ENCODE measurements around the gene EXOSC2.

Gene EXOSC2, protein sequence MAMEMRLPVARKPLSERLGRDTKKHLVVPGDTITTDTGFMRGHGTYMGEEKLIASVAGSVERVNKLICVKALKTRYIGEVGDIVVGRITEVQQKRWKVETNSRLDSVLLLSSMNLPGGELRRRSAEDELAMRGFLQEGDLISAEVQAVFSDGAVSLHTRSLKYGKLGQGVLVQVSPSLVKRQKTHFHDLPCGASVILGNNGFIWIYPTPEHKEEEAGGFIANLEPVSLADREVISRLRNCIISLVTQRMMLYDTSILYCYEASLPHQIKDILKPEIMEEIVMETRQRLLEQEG

GRCh38 chr9:130693426-130694191 lies at the start of gene EXOSC2:
Gene EXOSC2, plus strand, starts transcription at chr9:130693780. Its CDS starts 12 bp downstream, at chr9:130693792.
- DNase-seq: peak; percentile 90 to 99 (median 93)

DNA sequence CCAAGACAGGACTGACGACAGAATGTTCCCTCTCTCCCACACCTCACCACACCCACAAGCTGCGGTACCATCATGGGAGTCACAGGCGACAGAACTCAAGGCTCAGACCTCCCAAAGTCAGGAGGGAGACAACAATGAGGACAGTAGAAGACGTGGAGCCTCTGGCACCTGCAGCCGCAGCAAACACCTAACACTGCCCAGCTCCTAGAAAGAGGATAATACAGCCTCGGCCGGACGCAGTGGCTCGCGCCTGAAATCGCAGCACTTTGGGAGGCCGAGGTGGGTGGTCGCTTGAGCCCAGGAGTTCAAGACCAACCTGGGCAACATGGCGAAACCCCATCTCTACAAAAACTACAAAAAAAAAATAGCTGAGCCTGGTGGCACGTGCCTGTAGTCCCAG lies 42.4 kb upstream of the EXOSC2 start:
- DNase-seq: no peak

- DNase-seq: no peak
These were observed 41.8 kb upstream of the EXOSC2 start for GRCh38 chr9:130651752-130652151.

GRCh38 chr9:130654879-130655278 lies 38.7 kb upstream of the EXOSC2 start:
- no peak for DNase-seq

DNA sequence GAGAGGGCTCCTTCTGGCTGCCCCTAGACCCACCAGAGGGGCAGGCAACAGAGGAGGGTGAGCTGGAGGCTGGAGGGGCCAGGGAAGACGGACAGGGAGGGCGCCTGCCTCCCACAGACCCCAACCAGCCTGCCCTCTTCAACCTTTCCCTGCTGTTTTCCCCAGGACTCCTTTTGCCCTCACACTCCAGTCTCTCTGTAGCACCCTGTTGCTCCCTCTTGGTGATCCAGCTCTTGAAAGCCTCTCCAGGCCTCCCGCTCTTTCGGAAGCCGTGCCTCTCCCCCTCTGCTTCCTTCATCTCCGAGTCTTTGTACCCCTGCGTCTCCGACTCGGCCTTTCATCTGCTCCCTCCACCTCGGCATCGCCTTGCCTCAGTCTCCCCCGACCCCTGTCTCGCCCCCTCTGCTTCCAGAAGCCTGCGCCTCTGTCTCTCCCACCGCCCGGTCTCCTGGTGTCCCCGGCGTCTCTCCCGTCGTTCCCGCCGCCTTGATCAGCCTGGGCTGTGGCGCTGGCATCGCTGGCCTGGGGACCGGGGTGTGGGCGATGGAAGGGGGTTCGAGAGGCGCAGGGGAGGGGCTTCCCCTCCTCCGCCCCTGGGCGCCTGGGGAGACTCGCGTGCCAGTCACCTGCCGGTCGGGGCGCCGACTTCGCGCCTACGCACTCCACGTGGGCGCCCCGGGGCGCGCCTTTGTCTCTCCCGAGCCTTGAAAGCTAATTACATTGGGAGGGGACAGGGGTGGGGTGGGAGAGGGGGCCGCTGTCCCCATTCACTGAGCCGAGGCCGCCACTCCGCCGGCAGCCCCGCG lies 34.5 kb upstream of the EXOSC2 start:
- DNase-seq: no peak

DNA sequence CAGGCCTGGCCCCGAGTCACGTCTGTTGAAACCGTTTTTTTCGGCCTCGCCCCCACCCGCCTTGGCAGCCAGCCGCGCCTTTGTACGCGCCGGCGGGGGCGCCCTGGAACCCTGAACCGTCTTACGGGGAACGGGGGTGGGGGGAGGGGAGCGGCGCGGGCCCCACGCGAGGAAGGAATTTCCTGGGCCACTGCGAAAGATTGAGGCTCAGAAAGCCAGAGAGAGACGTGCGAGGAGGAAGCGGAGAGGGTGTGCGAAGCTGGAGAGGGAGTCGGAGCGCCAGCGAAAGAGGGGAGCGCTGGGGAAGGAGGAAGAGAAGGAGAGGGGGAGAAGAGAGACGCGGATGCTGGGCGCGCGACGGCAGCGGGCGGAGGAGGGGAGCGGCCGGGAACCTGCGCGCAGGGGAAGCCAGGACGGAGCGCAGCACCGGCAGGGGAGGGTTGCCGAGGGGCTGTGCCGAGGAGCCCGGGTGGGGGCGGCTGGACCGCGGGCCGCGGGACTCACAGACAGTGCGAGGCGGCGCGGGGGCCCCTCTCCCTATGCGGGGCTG lies 33.8 kb upstream of the EXOSC2 start:
- no peak for DNase-seq

DNA sequence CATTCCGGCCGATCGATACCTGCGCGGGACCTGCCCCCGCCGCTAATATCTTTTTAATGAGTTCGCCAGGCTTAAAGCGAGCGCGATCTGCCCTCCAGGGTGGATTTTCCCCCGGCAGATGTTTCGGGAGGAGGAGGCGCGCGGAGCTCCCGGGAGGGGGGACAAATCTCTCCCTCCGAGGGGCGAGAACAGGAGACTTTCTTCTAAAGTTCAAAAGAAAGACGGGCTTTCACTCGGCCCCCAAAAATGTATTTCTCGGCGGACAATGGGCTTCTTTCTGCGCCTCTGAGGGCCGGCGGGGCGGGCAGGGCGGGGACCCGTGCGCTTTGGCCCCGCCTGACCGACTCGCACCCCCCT lies 33.3 kb upstream of the EXOSC2 start:
- DNase-seq: no peak

DNA sequence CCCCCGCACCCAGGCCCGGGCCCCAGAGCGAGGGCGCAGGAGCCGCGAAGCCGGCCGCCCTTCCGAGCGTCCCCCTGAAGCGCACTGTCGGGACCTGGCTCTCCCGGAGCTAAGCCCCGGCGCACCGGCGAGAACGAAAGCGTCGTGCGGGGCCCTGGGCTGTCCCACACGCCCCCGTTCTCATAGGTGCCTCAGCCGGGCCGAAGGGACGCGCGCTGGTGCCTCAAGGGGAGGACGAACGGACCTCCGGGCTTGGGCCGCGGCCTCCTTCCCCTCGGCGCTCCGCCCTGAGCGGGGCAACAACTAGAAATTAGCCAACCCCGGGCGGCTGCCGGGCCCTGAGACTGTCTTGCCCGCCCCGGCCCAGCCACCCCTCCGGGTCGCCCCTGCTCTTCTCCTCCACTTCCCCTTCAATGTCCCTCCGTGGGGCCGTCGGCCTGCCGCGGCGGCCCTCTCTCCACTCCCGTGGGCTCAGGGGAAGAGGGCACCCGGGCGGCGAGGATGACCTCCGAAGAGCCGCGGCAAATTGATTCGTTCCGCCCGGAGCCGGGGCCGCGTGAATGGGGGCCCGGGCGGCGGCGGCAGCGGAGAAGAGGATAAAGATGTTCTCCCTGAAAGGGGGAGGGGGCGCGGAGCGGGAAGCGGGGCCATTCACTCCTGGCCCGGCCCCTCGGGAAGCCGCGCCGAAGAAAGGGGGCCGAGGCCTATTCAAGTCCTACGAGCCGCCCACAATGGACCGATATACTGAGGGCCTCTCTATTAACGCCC lies 32.7 kb upstream of the EXOSC2 start:
- DNase-seq: no peak

GRCh38 chr9:130661451-130662098 lies 32.0 kb upstream of the EXOSC2 start:
- DNase-seq: no peak

GRCh38 chr9:130662099-130662969 lies 31.2 kb upstream of the EXOSC2 start:
- DNase-seq: no peak

DNA sequence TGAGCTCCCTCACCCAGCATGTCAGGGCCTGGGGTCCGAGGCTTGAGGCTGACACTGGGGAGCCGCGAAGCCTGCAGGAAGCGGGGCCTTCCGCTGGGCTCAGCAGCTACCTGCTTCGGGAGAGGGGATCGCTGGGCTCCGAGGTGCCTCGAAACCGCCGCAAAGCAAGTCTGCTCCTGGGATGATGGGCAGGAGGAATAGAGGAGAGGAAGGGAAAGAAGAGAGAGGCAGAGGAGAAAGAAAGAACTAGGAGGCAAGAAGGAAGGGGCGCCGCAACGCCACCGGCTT lies 30.7 kb upstream of the EXOSC2 start:
- DNase-seq: no peak

GRCh38 chr9:130663258-130663976 lies 30.2 kb upstream of the EXOSC2 start:
- no peak for DNase-seq

GRCh38 chr9:130663977-130664250 lies 29.7 kb upstream of the EXOSC2 start:
- no peak for DNase-seq

- no peak for DNase-seq
These were observed 29.1 kb upstream of the EXOSC2 start, which contains the start of gene PRDM12 for GRCh38 chr9:130664251-130665028. Gene PRDM12, plus strand, starts transcription at chr9:130664594. Its CDS starts 60 bp downstream, at chr9:130664654.

DNA sequence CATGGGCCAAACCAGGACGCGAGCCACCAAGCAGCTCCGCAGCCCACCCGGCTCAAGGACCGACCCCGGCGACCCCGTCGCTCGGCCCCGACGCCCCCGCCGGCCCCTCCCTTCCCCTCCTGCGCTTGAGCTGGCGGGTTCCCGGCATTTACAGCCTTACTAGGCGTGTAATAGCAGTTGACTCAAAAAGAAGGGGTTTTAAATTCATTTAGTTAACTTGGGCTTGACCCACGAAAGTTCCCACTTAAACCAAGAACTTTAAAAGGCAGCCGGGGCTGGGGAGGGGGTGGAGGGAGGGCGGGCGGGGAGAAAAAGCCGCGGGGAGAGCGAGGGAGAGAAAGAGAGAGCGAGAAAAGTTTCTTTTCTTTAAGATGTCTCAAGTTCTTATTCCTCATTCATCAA lies 28.6 kb upstream of the EXOSC2 start:
- DNase-seq: no peak

DNA sequence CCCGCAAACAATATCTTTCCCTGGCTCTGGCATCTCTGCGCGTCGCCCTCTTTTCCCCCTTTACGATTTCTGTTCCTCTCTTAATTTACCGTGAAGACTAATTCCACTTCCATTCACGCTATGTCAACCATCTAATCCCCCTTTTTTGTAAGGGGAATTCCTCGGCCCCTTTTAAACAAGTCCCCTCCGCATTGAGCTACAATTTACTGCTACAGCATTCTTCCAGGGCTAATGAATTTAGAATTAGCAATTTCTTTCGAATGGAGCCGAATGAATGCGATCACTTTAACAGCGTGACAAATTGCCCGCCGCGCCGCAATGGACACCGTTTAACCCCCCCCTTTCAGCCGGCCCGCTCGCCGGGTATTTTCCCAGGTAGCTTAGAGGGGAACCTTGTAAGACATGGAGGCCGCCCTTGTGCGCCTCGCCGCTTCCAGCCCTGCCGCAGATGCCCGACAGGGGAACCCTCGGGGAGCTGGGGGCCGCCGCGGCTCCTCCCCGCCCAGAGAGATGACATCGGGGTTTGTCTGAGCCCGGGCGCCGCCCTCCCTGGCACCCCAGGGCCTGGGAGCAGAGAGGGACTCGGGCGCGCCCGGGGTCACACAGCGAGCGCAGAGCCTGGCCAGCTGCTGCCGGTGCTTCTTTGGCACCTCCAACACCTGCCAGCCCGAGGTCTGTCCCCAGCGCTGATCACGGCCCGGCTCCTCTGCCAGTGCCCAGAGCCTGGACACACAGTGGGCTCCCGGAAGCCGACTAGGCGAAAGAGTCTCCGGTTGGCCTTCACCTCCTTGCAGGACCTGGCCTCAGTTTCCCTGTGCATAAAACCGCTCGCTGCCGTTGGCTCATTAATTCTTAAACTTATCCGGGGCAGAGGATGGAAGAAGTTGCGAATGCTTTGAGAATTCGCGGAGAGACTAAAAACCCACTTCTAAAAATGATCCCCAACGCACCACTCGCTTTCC lies 27.9 kb upstream of the EXOSC2 start:
- DNase-seq: no peak

GRCh38 chr9:130666393-130667119 lies 27.0 kb upstream of the EXOSC2 start:
- no peak for DNase-seq

DNA sequence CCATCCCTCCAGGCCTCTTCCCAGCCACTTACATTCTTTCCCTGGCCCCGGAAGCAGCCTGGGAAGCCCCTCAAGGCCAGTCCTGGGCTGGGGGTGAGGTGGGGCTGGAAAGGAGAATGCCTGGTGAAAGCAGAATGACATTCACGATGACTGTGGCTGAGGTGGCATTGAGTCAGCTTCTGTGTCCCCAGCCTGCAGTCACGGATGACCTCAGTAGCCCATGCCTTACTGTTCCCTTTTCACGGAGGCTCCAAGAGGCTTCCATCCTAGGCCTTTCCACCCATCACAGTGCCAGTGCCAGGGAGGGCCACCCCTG lies 26.5 kb upstream of the EXOSC2 start:
- no peak for DNase-seq

Measured in stimulated activated naive CD4-positive, alpha-beta T cell (primary cell).